ENCODE measurements around the gene FOXA3.

FOXA3 gene

GRCh38 chr19:45825917-45826893 is 37.9 kb upstream of the FOXA3 start:
- no peak overlapping the region for H2AK5ac ChIP-seq (ENCODE audit: low read length)
- H3K4me1 ChIP-seq (ENCODE audit: control insufficient read depth, low read depth, low read length) = no peaks in the 10 kb centered on the region
- H2BK120ac ChIP-seq (ENCODE audit: low read depth, low read length) = no peak overlapping the region
- H3K79me2 ChIP-seq (ENCODE audit: control insufficient read depth, insufficient read depth, low read length) = no peaks in the 10 kb centered on the region
- H3K18ac ChIP-seq (ENCODE audit: low read length) = no peak overlapping the region
- H3K4ac ChIP-seq (ENCODE audit: low read depth, low read length) = no peak overlapping the region
- no peak overlapping the region for H3K23ac ChIP-seq (ENCODE audit: low read length)
- no peaks in the 10 kb centered on the region for H3K79me1 ChIP-seq (ENCODE audit: low read length)
- no peak overlapping the region for H2BK5ac ChIP-seq (ENCODE audit: low read length)
- H4K5ac ChIP-seq (ENCODE audit: low read length) = no peak overlapping the region
- H2BK15ac ChIP-seq (replicated peaks; ENCODE audit: low read depth) = no peak overlapping the region
- peaks cover 28% of the 10 kb centered on the region for H3K36me3 ChIP-seq (ENCODE audit: control insufficient read depth, insufficient read depth, low read length)
- no peaks in the 10 kb centered on the region for H3K27me3 ChIP-seq (ENCODE audit: insufficient read depth, low read length, poor library complexity)
- no peak overlapping the region for H3K9ac ChIP-seq (ENCODE audit: low read length)
- no peak for DNase-seq
- no CpG with 5 or more reads among the region's 22 CpGs for WGBS (ENCODE audit: extremely low coverage, insufficient coverage, low lambda C conversion rate)
- H4K8ac ChIP-seq (ENCODE audit: low read depth, low read length) = no peak overlapping the region
- no peak overlapping the region for H3K56ac ChIP-seq (ENCODE audit: low read length)
- no peak overlapping the region for H3K4me3 ChIP-seq (ENCODE audit: low read length)
- H3K27ac ChIP-seq (ENCODE audit: low read depth, low read length) = no peak overlapping the region
- no peak overlapping the region for H3K4me2 ChIP-seq (ENCODE audit: low read length)

GRCh38 chr19:45826934-45827333 is 37.2 kb upstream of the FOXA3 start:
- Histone ChIP-seq H3K4ac (ENCODE audit: low read depth, low read length) (no peak overlapping the region), H3K36me3 (ENCODE audit: control insufficient read depth, insufficient read depth, low read length) (peaks cover 28% of the 10 kb centered on the region), H3K79me2 (ENCODE audit: control insufficient read depth, insufficient read depth, low read length) (no peaks in the 10 kb centered on the region), H3K9ac (ENCODE audit: low read length) (no peak overlapping the region), H2AK5ac (ENCODE audit: low read length) (no peak overlapping the region), H2BK5ac (ENCODE audit: low read length) (no peak overlapping the region), H3K27me3 (ENCODE audit: insufficient read depth, low read length, poor library complexity) (no peaks in the 10 kb centered on the region), H3K23ac (ENCODE audit: low read length) (no peak overlapping the region), H3K4me3 (ENCODE audit: low read length) (no peak overlapping the region), H3K4me1 (ENCODE audit: control insufficient read depth, low read depth, low read length) (no peaks in the 10 kb centered on the region), H3K27ac (ENCODE audit: low read depth, low read length) (no peak overlapping the region), H3K56ac (ENCODE audit: low read length) (no peak overlapping the region), H2BK120ac (ENCODE audit: low read depth, low read length) (no peak overlapping the region), H3K4me2 (ENCODE audit: low read length) (no peak overlapping the region), H3K79me1 (ENCODE audit: low read length) (no peaks in the 10 kb centered on the region), H4K5ac (ENCODE audit: low read length) (no peak overlapping the region), H3K18ac (ENCODE audit: low read length) (no peak overlapping the region), H4K8ac (ENCODE audit: low read depth, low read length) (no peak overlapping the region), H2BK15ac (replicated peaks; ENCODE audit: low read depth) (no peak overlapping the region)
- no peak for DNase-seq
- no CpG with 5 or more reads among the region's 11 CpGs for WGBS (ENCODE audit: extremely low coverage, insufficient coverage, low lambda C conversion rate)

- Histone ChIP-seq H3K27ac (ENCODE audit: low read depth, low read length) (no peak overlapping the region), H3K36me3 (ENCODE audit: control insufficient read depth, insufficient read depth, low read length) (peaks cover 30% of the 10 kb centered on the region), H3K79me2 (ENCODE audit: control insufficient read depth, insufficient read depth, low read length) (no peaks in the 10 kb centered on the region), H2BK15ac (replicated peaks; ENCODE audit: low read depth) (no peak overlapping the region), H3K4me1 (ENCODE audit: control insufficient read depth, low read depth, low read length) (no peaks in the 10 kb centered on the region), H4K8ac (ENCODE audit: low read depth, low read length) (no peak overlapping the region), H3K4ac (ENCODE audit: low read depth, low read length) (no peak overlapping the region), H3K56ac (ENCODE audit: low read length) (no peak overlapping the region), H3K9ac (ENCODE audit: low read length) (no peak overlapping the region), H3K27me3 (ENCODE audit: insufficient read depth, low read length, poor library complexity) (no peaks in the 10 kb centered on the region), H2BK120ac (ENCODE audit: low read depth, low read length) (no peak overlapping the region), H3K4me2 (ENCODE audit: low read length) (no peak overlapping the region), H3K4me3 (ENCODE audit: low read length) (no peak overlapping the region), H3K79me1 (ENCODE audit: low read length) (no peaks in the 10 kb centered on the region), H2AK5ac (ENCODE audit: low read length) (no peak overlapping the region), H4K5ac (ENCODE audit: low read length) (no peak overlapping the region), H3K18ac (ENCODE audit: low read length) (no peak overlapping the region), H2BK5ac (ENCODE audit: low read length) (no peak overlapping the region), H3K23ac (ENCODE audit: low read length) (no peak overlapping the region)
- no peak for DNase-seq
- WGBS (ENCODE audit: extremely low coverage, insufficient coverage, low lambda C conversion rate) = no CpG with 5 or more reads among the region's 16 CpGs
Measured at GRCh38 chr19:45827459-45828093, 36.5 kb upstream of the FOXA3 start.

- no peak overlapping the region for H3K56ac ChIP-seq (ENCODE audit: low read length)
- DNase-seq = no peak
- H3K36me3 ChIP-seq (ENCODE audit: control insufficient read depth, insufficient read depth, low read length) = peaks cover 25% of the 10 kb centered on the region
Measured at GRCh38 chr19:45828523-45828922, 35.6 kb upstream of the FOXA3 start.

GRCh38 chr19:45828945-45829344 is 35.2 kb upstream of the FOXA3 start:
- no peak for DNase-seq
- Histone ChIP-seq H3K56ac (ENCODE audit: low read length) (no peak overlapping the region), H3K4ac (ENCODE audit: low read depth, low read length) (no peak overlapping the region), H3K79me1 (ENCODE audit: low read length) (no peaks in the 10 kb centered on the region), H3K27ac (ENCODE audit: low read depth, low read length) (no peak overlapping the region), H3K9ac (ENCODE audit: low read length) (no peak overlapping the region), H3K79me2 (ENCODE audit: control insufficient read depth, insufficient read depth, low read length) (no peaks in the 10 kb centered on the region), H3K36me3 (ENCODE audit: control insufficient read depth, insufficient read depth, low read length) (peaks cover 24% of the 10 kb centered on the region), H3K4me1 (ENCODE audit: control insufficient read depth, low read depth, low read length) (no peaks in the 10 kb centered on the region), H2BK5ac (ENCODE audit: low read length) (no peak overlapping the region), H3K4me3 (ENCODE audit: low read length) (no peak overlapping the region), H4K8ac (ENCODE audit: low read depth, low read length) (no peak overlapping the region), H3K4me2 (ENCODE audit: low read length) (no peak overlapping the region), H2BK120ac (ENCODE audit: low read depth, low read length) (no peak overlapping the region), H2BK15ac (replicated peaks; ENCODE audit: low read depth) (no peak overlapping the region), H3K27me3 (ENCODE audit: insufficient read depth, low read length, poor library complexity) (no peaks in the 10 kb centered on the region), H4K5ac (ENCODE audit: low read length) (no peak overlapping the region), H2AK5ac (ENCODE audit: low read length) (no peak overlapping the region), H3K18ac (ENCODE audit: low read length) (no peak overlapping the region), H3K23ac (ENCODE audit: low read length) (no peak overlapping the region)
- no CpG with 5 or more reads among the region's 16 CpGs for WGBS (ENCODE audit: extremely low coverage, insufficient coverage, low lambda C conversion rate)

More at GRCh38 chr19:45828523-45828922, 35.6 kb upstream of the FOXA3 start:
- H3K4me3 ChIP-seq (ENCODE audit: low read length) = no peak overlapping the region
- H2BK120ac ChIP-seq (ENCODE audit: low read depth, low read length) = no peak overlapping the region
- H3K4ac ChIP-seq (ENCODE audit: low read depth, low read length) = no peak overlapping the region
- H2BK5ac ChIP-seq (ENCODE audit: low read length) = no peak overlapping the region
- no peak overlapping the region for H4K5ac ChIP-seq (ENCODE audit: low read length)
- no peaks in the 10 kb centered on the region for H3K4me1 ChIP-seq (ENCODE audit: control insufficient read depth, low read depth, low read length)
- no peak overlapping the region for H3K9ac ChIP-seq (ENCODE audit: low read length)
- H3K79me1 ChIP-seq (ENCODE audit: low read length) = no peaks in the 10 kb centered on the region
- no peak overlapping the region for H3K23ac ChIP-seq (ENCODE audit: low read length)
- H3K27me3 ChIP-seq (ENCODE audit: insufficient read depth, low read length, poor library complexity) = no peaks in the 10 kb centered on the region
- no peaks in the 10 kb centered on the region for H3K79me2 ChIP-seq (ENCODE audit: control insufficient read depth, insufficient read depth, low read length)
- WGBS (ENCODE audit: extremely low coverage, insufficient coverage, low lambda C conversion rate) = no CpG with 5 or more reads among the region's 9 CpGs
- no peak overlapping the region for H3K4me2 ChIP-seq (ENCODE audit: low read length)
- no peak overlapping the region for H2BK15ac ChIP-seq (replicated peaks; ENCODE audit: low read depth)
- no peak overlapping the region for H2AK5ac ChIP-seq (ENCODE audit: low read length)
- no peak overlapping the region for H3K18ac ChIP-seq (ENCODE audit: low read length)
- no peak overlapping the region for H3K27ac ChIP-seq (ENCODE audit: low read depth, low read length)
- H4K8ac ChIP-seq (ENCODE audit: low read depth, low read length) = no peak overlapping the region

All from mesendoderm (in vitro differentiated cells).